ENCODE results near the gene MALT1.
"Not testable (repeated sequence)": the region's sequence is repeated elsewhere in the genome, so short reads cannot be mapped to it uniquely, and the experiment has no call there.

Gene MALT1

DNA sequence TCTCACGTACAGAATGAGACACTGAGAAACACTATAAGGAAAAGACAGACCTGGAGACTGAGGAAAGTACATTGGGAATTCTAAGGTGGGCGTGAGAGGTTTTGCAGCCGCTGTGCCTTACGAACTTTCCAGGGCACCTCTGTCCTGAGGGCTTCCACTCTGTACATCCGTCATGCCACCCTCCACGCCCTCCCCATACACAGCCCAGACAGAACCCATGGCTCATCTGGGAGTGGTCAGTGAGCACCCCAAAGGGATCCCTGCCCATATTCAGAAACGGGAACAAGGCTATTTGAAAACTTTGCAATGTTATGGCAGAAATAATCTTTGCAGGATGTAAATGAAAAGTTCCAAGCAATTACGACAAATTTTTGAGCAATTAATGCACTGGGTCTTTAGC, 98.1 kb downstream of the MALT1 start:
- DNase-seq, result no peak

DNA sequence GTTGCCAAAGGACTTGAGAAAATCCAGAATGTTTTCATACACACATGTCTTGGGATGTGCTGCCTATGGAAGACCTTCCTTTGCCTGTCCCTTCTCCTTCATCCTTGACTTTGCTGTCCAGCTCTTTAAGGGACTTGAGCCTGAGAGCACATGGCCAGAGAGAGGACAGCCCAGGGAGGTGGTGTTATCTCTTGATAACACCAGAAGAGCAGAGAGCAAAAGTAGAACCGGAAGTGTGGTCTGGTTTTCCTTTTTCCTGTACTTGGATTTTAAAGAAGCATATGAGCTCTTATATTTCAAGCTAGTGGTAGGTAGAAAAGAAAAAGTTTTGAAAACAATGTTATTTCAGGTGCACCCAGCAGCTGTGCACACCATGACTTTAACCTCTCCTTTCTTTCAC, 99.3 kb downstream of the MALT1 start:
- DNase-seq, result no peak

DNA sequence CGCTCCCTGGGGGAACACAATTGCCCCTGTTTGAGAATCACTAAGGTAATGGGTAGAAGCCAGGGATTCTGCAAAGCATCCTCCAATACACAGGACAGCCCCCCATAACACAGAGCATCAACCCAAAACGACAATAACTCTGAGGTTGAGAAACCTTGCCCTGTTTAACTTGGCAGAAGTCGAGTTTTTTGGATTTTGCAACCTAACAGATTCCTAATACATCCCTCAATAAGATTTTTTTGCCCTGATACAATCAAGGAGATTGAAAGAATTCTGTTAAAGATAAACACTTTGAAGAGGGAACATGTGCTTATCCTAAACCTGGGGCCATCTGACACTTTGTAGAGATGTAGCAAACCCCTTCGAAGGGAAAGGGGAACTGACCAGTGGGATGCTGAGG, 100.9 kb downstream of the MALT1 start:
- DNase-seq, result no peak

- no peak for DNase-seq
These were observed 104.8 kb downstream of the MALT1 start for GRCh38 chr18:58776084-58776483.

- not testable (repeated sequence) for DNase-seq
These were observed 105.3 kb downstream of the MALT1 start for GRCh38 chr18:58776541-58776940.

DNA sequence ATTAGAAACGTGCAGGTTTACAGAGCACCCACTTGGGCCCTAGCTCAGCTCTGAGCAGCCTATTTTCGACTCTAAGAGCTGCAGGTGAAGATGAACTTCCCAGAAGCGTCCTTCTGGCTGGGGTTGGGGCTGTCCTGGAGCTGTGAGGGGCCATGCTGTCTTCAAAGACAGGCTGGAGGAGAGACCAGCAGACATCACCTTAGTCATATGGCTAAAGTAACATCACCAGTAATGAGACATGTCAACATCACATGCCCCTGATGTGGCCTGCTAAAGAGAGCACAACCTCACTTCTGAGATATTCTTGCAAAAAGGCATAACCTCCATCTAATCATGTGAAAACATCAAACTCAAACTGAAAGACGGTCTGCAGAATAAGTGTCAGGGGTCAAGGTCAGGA, 106.2 kb downstream of the MALT1 start:
- no peak for DNase-seq

GRCh38 chr18:58779529-58779928, 108.3 kb downstream of the MALT1 start:
- no peak for DNase-seq

DNA sequence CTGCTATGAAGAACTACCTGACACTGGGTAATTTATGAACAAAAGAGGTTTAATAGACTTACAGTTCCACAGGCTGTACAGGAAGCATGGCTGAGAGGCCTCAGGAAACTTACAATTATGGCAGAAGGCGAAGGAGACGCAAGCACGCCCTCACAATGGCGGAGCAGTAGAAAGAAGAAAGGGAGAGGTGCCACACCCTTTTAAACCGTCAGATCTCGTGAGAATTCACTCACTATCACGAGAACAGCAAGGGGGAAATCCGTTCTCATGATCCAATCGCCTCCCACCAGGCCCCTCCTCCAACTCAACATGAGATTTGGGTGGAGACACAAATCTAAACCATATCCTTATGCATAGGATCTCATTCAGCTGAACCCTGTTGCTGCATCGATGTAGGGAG, 108.8 kb downstream of the MALT1 start:
- DNase-seq, result no peak

GRCh38 chr18:58781627-58782194, 110.4 kb downstream of the MALT1 start:
- DNase-seq, result peak; percentile 9 to 93 (median 60)

GRCh38 chr18:58784601-58785137, 113.4 kb downstream of the MALT1 start:
- DNase-seq, result peak in 2 of 56 donors; percentile 16

- peak in 1 of 56 donors; percentile 17 for DNase-seq
These were observed 114.0 kb downstream of the MALT1 start for GRCh38 chr18:58785171-58785805.

DNA sequence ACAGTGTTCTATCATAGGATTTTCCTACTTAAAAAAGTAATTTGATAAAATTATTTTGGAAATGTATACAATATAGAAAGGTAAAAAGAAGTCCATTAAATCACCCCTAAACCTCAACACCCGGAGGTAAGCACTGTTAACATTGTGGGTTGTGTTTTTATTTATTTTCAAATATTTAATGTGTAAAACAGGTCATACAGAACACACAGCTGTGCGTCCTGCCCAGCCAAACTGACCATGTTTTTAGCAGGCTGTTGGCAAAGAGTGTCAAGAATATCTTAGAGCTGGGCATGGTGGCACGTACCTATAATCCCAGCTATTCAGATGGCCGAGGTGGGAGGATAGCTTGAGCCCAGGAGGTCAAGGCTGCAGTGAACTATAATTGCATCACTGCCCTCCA, 114.6 kb downstream of the MALT1 start:
- DNase-seq, result no peak

GRCh38 chr18:58787536-58788149, 116.4 kb downstream of the MALT1 start:
- peak in 4 of 56 donors; percentile 9 to 34 (median 23) for DNase-seq

DNA sequence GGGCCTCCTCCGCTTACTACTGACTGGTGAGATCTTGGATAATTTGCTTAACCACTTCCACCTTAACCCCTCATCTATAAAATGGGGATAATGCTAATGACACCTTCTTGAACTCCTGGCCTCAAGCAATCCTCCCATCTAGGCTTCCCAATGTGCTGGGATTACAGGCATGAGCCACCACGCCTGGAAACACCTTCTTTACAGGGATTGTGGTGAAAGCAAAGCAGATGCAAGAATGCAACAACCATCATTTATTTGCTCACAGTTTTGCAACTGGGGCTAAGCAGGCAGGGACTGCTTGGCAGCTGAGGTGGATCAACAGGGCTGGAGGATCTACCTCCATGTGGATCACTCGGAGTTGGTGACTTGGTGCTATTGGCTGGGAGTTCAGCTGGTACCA, 117.2 kb downstream of the MALT1 start:
- no peak for DNase-seq

DNA sequence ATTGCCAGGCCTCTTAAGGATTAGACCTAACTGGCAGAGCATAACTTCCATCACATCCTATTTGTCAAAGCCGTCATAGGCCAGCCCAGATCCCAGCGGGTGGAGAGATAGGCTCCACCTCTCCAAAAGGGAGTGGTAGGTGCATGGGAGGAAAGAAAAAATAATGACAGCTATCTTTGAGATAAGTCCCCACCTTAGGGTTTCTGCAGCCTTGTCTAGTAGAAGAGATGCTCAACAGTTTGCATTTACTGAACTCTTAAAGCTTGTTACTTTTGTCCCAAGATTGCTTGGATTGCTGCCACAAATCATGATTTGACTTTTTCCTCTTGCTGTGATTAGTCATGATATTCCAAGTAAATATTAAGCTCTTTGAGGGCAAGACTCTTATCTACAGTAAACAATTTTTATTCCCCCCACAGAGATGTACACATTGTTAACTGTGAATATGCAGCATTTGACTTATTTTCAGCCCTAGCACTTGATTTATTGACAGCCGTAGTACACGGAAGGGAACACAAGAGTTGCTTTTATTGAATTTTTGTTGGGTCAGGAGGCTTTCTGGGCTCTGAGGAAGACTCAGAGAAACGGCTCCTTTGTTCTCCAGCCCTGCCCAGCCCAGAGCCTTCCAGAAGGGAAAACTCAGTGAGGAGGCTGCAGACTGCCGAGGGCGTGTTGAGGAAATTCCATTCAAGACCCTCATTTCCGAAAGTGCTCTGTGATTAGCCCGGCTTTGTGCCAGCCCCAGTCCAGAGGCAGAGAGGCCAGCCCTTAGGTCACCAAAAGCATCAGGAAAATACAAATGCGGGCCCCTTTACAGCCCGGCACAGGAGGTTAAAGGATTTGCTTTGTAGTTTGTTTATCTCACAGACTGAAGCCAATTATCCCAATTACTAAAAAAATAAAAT, 118.0 kb downstream of the MALT1 start:
- DNase-seq, result peak in 40 of 56 donors; percentile 1 to 67 (median 28)

DNA sequence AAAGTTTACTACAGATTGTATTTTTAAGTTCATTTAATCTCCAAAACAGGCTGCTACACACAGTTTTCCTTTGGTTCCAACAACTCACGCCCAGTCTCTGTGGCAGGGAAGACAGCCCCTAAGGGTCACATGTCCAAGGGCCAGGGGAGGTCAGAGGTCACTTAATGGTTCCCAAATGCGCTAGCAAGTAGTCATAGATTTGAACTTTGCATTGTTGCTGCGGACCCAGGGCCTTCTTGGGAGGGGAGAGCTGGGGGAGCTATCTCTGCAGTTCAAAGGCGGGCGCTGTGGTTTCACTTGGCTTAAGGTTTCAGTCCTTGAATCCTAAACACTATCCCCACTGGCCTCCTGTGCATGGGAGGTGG, 118.6 kb downstream of the MALT1 start:
- no peak for DNase-seq

GRCh38 chr18:58792086-58792485, 120.8 kb downstream of the MALT1 start:
- DNase-seq, result no peak

GRCh38 chr18:58793361-58793760, 122.1 kb downstream of the MALT1 start:
- DNase-seq, result no peak

- DNase-seq, result no peak
These were observed 125.0 kb downstream of the MALT1 start for GRCh38 chr18:58796220-58796619.

DNA sequence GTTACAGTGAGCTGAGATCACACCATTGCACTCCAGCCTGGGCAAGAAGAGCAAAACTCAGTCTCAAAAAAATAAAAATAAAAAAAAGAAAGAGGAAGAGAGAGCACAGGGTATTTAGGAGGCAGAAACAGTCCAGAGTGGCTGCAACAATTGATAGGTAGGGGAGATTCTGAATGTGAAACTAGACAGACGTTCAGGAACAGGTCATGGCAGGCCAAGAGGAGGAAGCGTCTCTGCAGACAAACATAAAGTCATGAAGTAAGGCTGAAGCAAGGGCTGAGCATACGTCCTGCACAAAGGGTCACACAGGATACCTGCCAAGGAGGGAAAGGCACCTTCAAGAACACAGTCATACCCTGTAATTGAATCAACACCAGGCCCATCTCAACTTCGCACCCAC, 129.3 kb downstream of the MALT1 start:
- DNase-seq, result no peak

DNA sequence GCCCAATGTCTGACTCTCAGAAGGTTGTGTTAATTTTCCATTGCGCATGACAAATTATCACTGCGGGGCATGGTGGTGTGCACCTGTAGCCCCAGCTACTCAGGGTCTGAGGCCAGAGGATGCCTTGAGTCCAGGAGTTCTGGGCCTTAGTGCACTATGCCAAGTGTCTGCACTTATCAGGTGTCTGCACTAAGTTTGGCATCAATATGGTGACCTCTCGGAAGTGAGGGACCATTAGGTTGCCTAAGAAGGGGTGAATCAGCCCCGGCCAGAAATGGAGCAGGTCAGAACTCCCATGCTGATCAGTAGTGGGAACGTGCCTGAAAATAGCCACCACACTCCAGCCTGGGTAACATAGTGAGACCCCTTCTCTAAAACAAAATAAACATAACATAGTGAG, 131.7 kb downstream of the MALT1 start:
- no peak for DNase-seq

- no peak for DNase-seq
These were observed 132.7 kb downstream of the MALT1 start for GRCh38 chr18:58803978-58804377.

Measured in amygdala (tissue), 56 donors.